ENCODE results near the gene ARID5B. TPM values are rescaled to one million over a fixed set of nuclear protein-coding genes. Genes with fewer than 3 reads are reported as not detected.

Gene ARID5B
- polyA plus RNA-seq, 4 donors: 47.6 to 56.4 (median 51.1) TPM

GRCh38 chr10:62047228-62047892 lies 145.9 kb downstream of the ARID5B start:
- no peak for DNase-seq (ENCODE audit: low read depth in 4 of 4, low spot score in 3 of 4)

GRCh38 chr10:62047960-62048383 lies 146.5 kb downstream of the ARID5B start:
- DNase-seq (ENCODE audit: low read depth in 4 of 4, low spot score in 3 of 4): no peak

- DNase-seq (ENCODE audit: low read depth in 4 of 4, low spot score in 3 of 4): no peak
Measured at GRCh38 chr10:62048470-62048869, 147.0 kb downstream of the ARID5B start.

- DNase-seq (ENCODE audit: low read depth in 4 of 4, low spot score in 3 of 4): peak; percentile 74 to 87 (median 84)
Measured at GRCh38 chr10:62048919-62049623, 147.6 kb downstream of the ARID5B start.

GRCh38 chr10:62049624-62050345 lies 148.3 kb downstream of the ARID5B start:
- DNase-seq (ENCODE audit: low read depth in 4 of 4, low spot score in 3 of 4): no peak

- no peak for DNase-seq (ENCODE audit: low read depth in 4 of 4, low spot score in 3 of 4)
Measured at GRCh38 chr10:62050346-62050892, 148.9 kb downstream of the ARID5B start.

- DNase-seq (ENCODE audit: low read depth in 4 of 4, low spot score in 3 of 4): no peak
Measured at GRCh38 chr10:62050893-62051433, 149.5 kb downstream of the ARID5B start.

GRCh38 chr10:62052276-62052675 lies 150.8 kb downstream of the ARID5B start:
- no peak for DNase-seq (ENCODE audit: low read depth in 4 of 4, low spot score in 3 of 4)

- no peak for DNase-seq (ENCODE audit: low read depth in 4 of 4, low spot score in 3 of 4)
Measured at GRCh38 chr10:62053860-62054259, 152.4 kb downstream of the ARID5B start.

- DNase-seq (ENCODE audit: low read depth in 4 of 4, low spot score in 3 of 4): no peak
Measured at GRCh38 chr10:62054408-62054807, 152.9 kb downstream of the ARID5B start.

- DNase-seq (ENCODE audit: low read depth in 4 of 4, low spot score in 3 of 4): no peak
Measured at GRCh38 chr10:62054830-62055229, 153.3 kb downstream of the ARID5B start.

- DNase-seq (ENCODE audit: low read depth in 4 of 4, low spot score in 3 of 4): no peak
Measured at GRCh38 chr10:62056219-62056618, 154.7 kb downstream of the ARID5B start.

- no peak for DNase-seq (ENCODE audit: low read depth in 4 of 4, low spot score in 3 of 4)
Measured at GRCh38 chr10:62056698-62057097, 155.2 kb downstream of the ARID5B start.

GRCh38 chr10:62057359-62057758 lies 155.9 kb downstream of the ARID5B start:
- DNase-seq (ENCODE audit: low read depth in 4 of 4, low spot score in 3 of 4): no peak

GRCh38 chr10:62057850-62058249 lies 156.4 kb downstream of the ARID5B start:
- no peak for DNase-seq (ENCODE audit: low read depth in 4 of 4, low spot score in 3 of 4)

GRCh38 chr10:62058476-62058875 lies 157.0 kb downstream of the ARID5B start:
- no peak for DNase-seq (ENCODE audit: low read depth in 4 of 4, low spot score in 3 of 4)

GRCh38 chr10:62058896-62059216 lies 157.4 kb downstream of the ARID5B start:
- DNase-seq (ENCODE audit: low read depth in 4 of 4, low spot score in 3 of 4): no peak

- DNase-seq (ENCODE audit: low read depth in 4 of 4, low spot score in 3 of 4): no peak
Measured at GRCh38 chr10:62059217-62059920, 157.9 kb downstream of the ARID5B start.

- no peak for DNase-seq (ENCODE audit: low read depth in 4 of 4, low spot score in 3 of 4)
Measured at GRCh38 chr10:62062028-62062427, 160.5 kb downstream of the ARID5B start.

- DNase-seq (ENCODE audit: low read depth in 4 of 4, low spot score in 3 of 4): no peak
Measured at GRCh38 chr10:62062752-62063512, 161.4 kb downstream of the ARID5B start.

Data from right renal pelvis (tissue), 4 donors.